ENCODE data around the gene LAPTM4A. TPM values are rescaled to one million over a fixed set of nuclear protein-coding genes. Genes with fewer than 3 reads are reported as not detected.
A peak's percentile ranks its signal among the peaks of the same experiment; 100 is the strongest.

The LAPTM4A gene
- polyA plus RNA-seq, 1 donor (not counting 4 experiments of a cell fraction or from before 2014, with no cell fraction given): 509 TPM

GRCh38 chr2:20065885-20066602 lies 14.6 kb upstream of the LAPTM4A start:
- peak overlapping the region; percentile 53 for H3K27ac ChIP-seq (ENCODE audit: control insufficient read depth, insufficient read depth, low read length)
- FAIRE-seq (peak; percentile 97), DNase-seq (ENCODE audit: low read depth, low spot score) (peak; percentile 97)
- TF ChIP-seq, protein P1, sequence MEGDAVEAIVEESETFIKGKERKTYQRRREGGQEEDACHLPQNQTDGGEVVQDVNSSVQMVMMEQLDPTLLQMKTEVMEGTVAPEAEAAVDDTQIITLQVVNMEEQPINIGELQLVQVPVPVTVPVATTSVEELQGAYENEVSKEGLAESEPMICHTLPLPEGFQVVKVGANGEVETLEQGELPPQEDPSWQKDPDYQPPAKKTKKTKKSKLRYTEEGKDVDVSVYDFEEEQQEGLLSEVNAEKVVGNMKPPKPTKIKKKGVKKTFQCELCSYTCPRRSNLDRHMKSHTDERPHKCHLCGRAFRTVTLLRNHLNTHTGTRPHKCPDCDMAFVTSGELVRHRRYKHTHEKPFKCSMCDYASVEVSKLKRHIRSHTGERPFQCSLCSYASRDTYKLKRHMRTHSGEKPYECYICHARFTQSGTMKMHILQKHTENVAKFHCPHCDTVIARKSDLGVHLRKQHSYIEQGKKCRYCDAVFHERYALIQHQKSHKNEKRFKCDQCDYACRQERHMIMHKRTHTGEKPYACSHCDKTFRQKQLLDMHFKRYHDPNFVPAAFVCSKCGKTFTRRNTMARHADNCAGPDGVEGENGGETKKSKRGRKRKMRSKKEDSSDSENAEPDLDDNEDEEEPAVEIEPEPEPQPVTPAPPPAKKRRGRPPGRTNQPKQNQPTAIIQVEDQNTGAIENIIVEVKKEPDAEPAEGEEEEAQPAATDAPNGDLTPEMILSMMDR (optimal IDR thresholded peaks at IDR 0.05 in 1 of 3, IDR thresholded peaks at IDR 0.05 in 1 of 3, conservative IDR thresholded peaks at IDR 0.05 in 1 of 3; ENCODE audit: extremely low read depth in 1 of 3, insufficient read depth in 2 of 3, low read length in 3 of 3): no peak
- no peak for TF ChIP-seq EZH2 (IDR thresholded peaks at IDR 0.05; ENCODE audit: low read length)
- peaks cover 41% of the 10 kb centered on the region for H3K4me1 ChIP-seq (ENCODE audit: control insufficient read depth, extremely low read depth, insufficient read depth, low read length)
- no peaks in the 10 kb centered on the region for H3K9me3 ChIP-seq (ENCODE audit: control insufficient read depth, low read depth, low read length)
- no peaks in the 10 kb centered on the region for H4K20me1 ChIP-seq (ENCODE audit: control insufficient read depth, extremely low read depth, insufficient read depth, low read length)
- dilution Hi-C loops (cut with MboI; ENCODE audit: extremely low pct_ligation_motif_present, low sequenced_read_pairs): no loop called here
- H3K79me2 ChIP-seq (ENCODE audit: control insufficient read depth, insufficient read depth, low read length): no peaks in the 10 kb centered on the region
- no peaks in the 10 kb centered on the region for H3K27me3 ChIP-seq (ENCODE audit: control insufficient read depth, extremely low read depth, insufficient read depth, low read length)
- no peak overlapping the region for H2AFZ ChIP-seq (ENCODE audit: control insufficient read depth, low read length)
- H3K36me3 ChIP-seq (ENCODE audit: control insufficient read depth in 2 of 2, extremely low read depth in 1 of 2, insufficient read depth in 2 of 2, low read length in 2 of 2): no peaks in the 10 kb centered on the region
- peak overlapping the region; percentile 6 for H3K9ac ChIP-seq (ENCODE audit: control insufficient read depth, extremely low read depth, insufficient read depth, low read length)
- no peaks in the 10 kb centered on the region for H3K9me1 ChIP-seq (ENCODE audit: control insufficient read depth, extremely low read depth, insufficient read depth, low read length)
- H3K4me3 ChIP-seq (ENCODE audit: control insufficient read depth in 2 of 3, extremely low read depth in 1 of 3, insufficient read depth in 2 of 3, low read depth in 1 of 3, low read length in 3 of 3): no peak overlapping the region
- H3K4me2 ChIP-seq (ENCODE audit: control insufficient read depth, extremely low read depth, insufficient read depth, low read depth, low read length): peak overlapping the region; percentile 44

GRCh38 chr2:20064841-20065240 lies 13.4 kb upstream of the LAPTM4A start:
- FAIRE-seq (no peak), DNase-seq (ENCODE audit: low read depth, low spot score) (no peak)
- Histone ChIP-seq H3K4me1 (ENCODE audit: control insufficient read depth, extremely low read depth, insufficient read depth, low read length) (peaks cover 40% of the 10 kb centered on the region), H3K36me3 (ENCODE audit: control insufficient read depth in 2 of 2, extremely low read depth in 1 of 2, insufficient read depth in 2 of 2, low read length in 2 of 2) (no peaks in the 10 kb centered on the region), H3K79me2 (ENCODE audit: control insufficient read depth, insufficient read depth, low read length) (no peaks in the 10 kb centered on the region), H2AFZ (ENCODE audit: control insufficient read depth, low read length) (no peak overlapping the region), H3K9me3 (ENCODE audit: control insufficient read depth, low read depth, low read length) (no peaks in the 10 kb centered on the region), H3K4me2 (ENCODE audit: control insufficient read depth, extremely low read depth, insufficient read depth, low read depth, low read length) (peak overlapping the region; percentile 9), H3K27me3 (ENCODE audit: control insufficient read depth, extremely low read depth, insufficient read depth, low read length) (no peaks in the 10 kb centered on the region), H3K4me3 (ENCODE audit: control insufficient read depth in 2 of 3, extremely low read depth in 1 of 3, insufficient read depth in 2 of 3, low read depth in 1 of 3, low read length in 3 of 3) (no peak overlapping the region), H3K9me1 (ENCODE audit: control insufficient read depth, extremely low read depth, insufficient read depth, low read length) (no peaks in the 10 kb centered on the region), H3K27ac (ENCODE audit: control insufficient read depth, insufficient read depth, low read length) (peak overlapping the region; percentile 7), H3K9ac (ENCODE audit: control insufficient read depth, extremely low read depth, insufficient read depth, low read length) (no peak overlapping the region), H4K20me1 (ENCODE audit: control insufficient read depth, extremely low read depth, insufficient read depth, low read length) (no peaks in the 10 kb centered on the region)
- TF ChIP-seq, protein P1 (optimal IDR thresholded peaks at IDR 0.05 in 1 of 3, IDR thresholded peaks at IDR 0.05 in 1 of 3, conservative IDR thresholded peaks at IDR 0.05 in 1 of 3; ENCODE audit: extremely low read depth in 1 of 3, insufficient read depth in 2 of 3, low read length in 3 of 3): no peak
- TF ChIP-seq EZH2 (IDR thresholded peaks at IDR 0.05; ENCODE audit: low read length): no peak
- dilution Hi-C loops (cut with MboI; ENCODE audit: extremely low pct_ligation_motif_present, low sequenced_read_pairs): no loop called here

Measured in keratinocyte (primary cell).